HG02623 (cell line): Measurements from ENCODE around the gene SLC11A2.
"Not testable (repeated sequence)": the region's sequence is repeated elsewhere in the genome, so short reads cannot be mapped to it uniquely, and the experiment has no call there.

ENCODE experiments used
- ATAC-seq: cut with Tn5 transposase; IDR thresholded peaks from one replicate; pipeline ENCODE4 v1.9.1; 2021; ENCODE audit warnings: moderate library complexity; ENCODE audit not compliant: unreplicated experiment

Gene SLC11A2

GRCh38 chr12:50991291-50991690, 34.9 kb downstream of the SLC11A2 start:
- ATAC-seq = no peak

GRCh38 chr12:50990791-50991190, 35.4 kb downstream of the SLC11A2 start:
- no peak for ATAC-seq

GRCh38 chr12:50990147-50990727, 35.9 kb downstream of the SLC11A2 start:
- ATAC-seq = no peak

GRCh38 chr12:50988871-50989270, 37.3 kb downstream of the SLC11A2 start:
- no peak for ATAC-seq

- no peak for ATAC-seq
These were observed 38.1 kb downstream of the SLC11A2 start for GRCh38 chr12:50988051-50988450.

- no peak for ATAC-seq
These were observed 39.0 kb downstream of the SLC11A2 start for GRCh38 chr12:50986966-50987737.

GRCh38 chr12:50985322-50985721, 40.9 kb downstream of the SLC11A2 start:
- ATAC-seq = no peak

- no peak for ATAC-seq
These were observed 41.4 kb downstream of the SLC11A2 start for GRCh38 chr12:50984586-50985298.

GRCh38 chr12:50981319-50982239, 44.6 kb downstream of the SLC11A2 start:
- no peak for ATAC-seq

- no peak for ATAC-seq
These were observed 45.6 kb downstream of the SLC11A2 start for GRCh38 chr12:50980545-50980944.

- peak; percentile 63 for ATAC-seq
These were observed 46.7 kb downstream of the SLC11A2 start for GRCh38 chr12:50979369-50980052.

- ATAC-seq = no peak
These were observed 54.2 kb downstream of the SLC11A2 start for GRCh38 chr12:50971946-50972345.

GRCh38 chr12:50964432-50964831, 61.8 kb downstream of the SLC11A2 start:
- no peak for ATAC-seq

GRCh38 chr12:50961708-50962107, 64.5 kb downstream of the SLC11A2 start:
- ATAC-seq = no peak

GRCh38 chr12:50960130-50960529, 66.1 kb downstream of the SLC11A2 start:
- ATAC-seq = no peak

- no peak for ATAC-seq
These were observed 70.5 kb downstream of the SLC11A2 start for GRCh38 chr12:50955697-50956096.

- ATAC-seq = no peak
These were observed 70.9 kb downstream of the SLC11A2 start for GRCh38 chr12:50955288-50955687.

GRCh38 chr12:50954789-50955188, 71.4 kb downstream of the SLC11A2 start:
- ATAC-seq = not testable (repeated sequence)

- ATAC-seq = no peak
These were observed 73.1 kb downstream of the SLC11A2 start for GRCh38 chr12:50953047-50953446.

GRCh38 chr12:50952510-50952909, 73.7 kb downstream of the SLC11A2 start, which contains the start of gene HIGD1C:
HIGD1C (plus strand) TSS chr12:50952544; CDS start chr12:50953999, 1,455 bp downstream.
- no peak for ATAC-seq
